ENCODE measurements around the gene AFAP1.

DNA sequence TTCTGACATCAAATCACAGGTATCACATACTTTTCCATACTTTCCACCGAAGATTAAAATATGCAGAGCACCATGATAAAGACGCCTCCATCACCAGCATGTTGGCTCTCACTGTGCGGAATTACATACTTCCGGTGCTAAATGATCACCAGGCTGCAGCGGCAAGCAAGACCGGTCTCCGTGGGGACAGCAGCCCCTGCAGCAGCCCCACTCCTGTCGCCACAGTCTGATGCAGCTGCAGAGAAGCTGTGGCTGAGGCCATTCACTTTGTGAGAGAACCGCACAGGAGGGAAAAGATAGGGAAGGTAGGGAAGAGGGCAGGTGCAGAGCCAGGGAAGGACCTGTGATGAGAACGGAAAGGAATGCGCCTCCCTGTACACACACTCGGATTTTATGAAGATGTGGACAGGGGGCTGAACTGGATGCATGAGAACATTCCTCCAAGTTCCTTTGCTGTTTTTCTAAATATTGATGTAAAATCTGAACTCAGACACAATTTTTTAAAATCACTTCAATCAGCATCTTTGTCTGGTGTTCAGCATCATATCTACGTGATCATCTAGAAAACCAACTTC, 38.3 kb downstream of the AFAP1 start:
- TF ChIP-seq, protein P1, sequence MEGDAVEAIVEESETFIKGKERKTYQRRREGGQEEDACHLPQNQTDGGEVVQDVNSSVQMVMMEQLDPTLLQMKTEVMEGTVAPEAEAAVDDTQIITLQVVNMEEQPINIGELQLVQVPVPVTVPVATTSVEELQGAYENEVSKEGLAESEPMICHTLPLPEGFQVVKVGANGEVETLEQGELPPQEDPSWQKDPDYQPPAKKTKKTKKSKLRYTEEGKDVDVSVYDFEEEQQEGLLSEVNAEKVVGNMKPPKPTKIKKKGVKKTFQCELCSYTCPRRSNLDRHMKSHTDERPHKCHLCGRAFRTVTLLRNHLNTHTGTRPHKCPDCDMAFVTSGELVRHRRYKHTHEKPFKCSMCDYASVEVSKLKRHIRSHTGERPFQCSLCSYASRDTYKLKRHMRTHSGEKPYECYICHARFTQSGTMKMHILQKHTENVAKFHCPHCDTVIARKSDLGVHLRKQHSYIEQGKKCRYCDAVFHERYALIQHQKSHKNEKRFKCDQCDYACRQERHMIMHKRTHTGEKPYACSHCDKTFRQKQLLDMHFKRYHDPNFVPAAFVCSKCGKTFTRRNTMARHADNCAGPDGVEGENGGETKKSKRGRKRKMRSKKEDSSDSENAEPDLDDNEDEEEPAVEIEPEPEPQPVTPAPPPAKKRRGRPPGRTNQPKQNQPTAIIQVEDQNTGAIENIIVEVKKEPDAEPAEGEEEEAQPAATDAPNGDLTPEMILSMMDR (IDR thresholded peaks at IDR 0.05; ENCODE audit: insufficient read depth, low read depth, low read length), result no peak
- no peak for TF ChIP-seq EZH2 (IDR thresholded peaks at IDR 0.05; ENCODE audit: insufficient read depth, low read length)

All from astrocyte (in vitro differentiated cells and primary cell).